ENCODE results near the gene GLRX3.

DNA sequence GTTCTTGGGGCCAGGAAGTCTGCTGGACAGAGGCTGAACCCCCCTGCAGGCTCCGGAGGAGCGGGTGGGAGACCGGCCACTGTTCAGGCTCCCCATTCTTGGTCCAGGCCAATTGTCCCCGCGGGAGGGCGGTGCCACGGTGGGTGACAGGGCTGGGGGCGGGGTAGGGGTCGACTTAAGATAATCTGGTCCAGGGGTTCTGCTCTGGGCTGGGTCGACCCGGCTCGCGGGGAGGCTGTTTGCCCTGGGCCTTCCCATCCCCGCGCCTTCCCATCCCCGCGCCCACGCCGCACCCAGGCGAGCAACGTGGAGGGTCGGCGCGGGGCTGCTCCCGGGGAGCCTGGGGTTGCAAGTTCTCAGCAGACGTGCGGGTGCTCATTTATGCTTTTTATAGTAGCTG, 7.3 kb upstream of the GLRX3 start:
- TF ChIP-seq CTCF (IDR thresholded peaks at IDR 0.05), result no peak
- no peak for TF ChIP-seq NRF1 (IDR thresholded peaks at IDR 0.05; ENCODE audit: low read depth, low read length)
- TF ChIP-seq RFX5 (IDR thresholded peaks at IDR 0.05; ENCODE audit: low read length), result no peak
- TF ChIP-seq FOXJ3 (CRISPR knock-in tag; IDR thresholded peaks at IDR 0.05), result no peak
- TF ChIP-seq TAF1 (IDR thresholded peaks at IDR 0.05; ENCODE audit: borderline replicate concordance, low read depth, low read length), result no peak
- TF ChIP-seq SIN3A (IDR thresholded peaks at IDR 0.05; ENCODE audit: borderline replicate concordance, low read depth, low read length), result no peak
- no peak for TF ChIP-seq TEAD4 (IDR thresholded peaks at IDR 0.05; ENCODE audit: borderline replicate concordance, insufficient read depth)
- no peak for TF ChIP-seq POLR2AphosphoS5 (IDR thresholded peaks at IDR 0.05; ENCODE audit: low read depth, low read length)
- no peak for TF ChIP-seq SMC3 (IDR thresholded peaks at IDR 0.05; ENCODE audit: low read depth, low read length)
- no peak for TF ChIP-seq MEF2A (IDR thresholded peaks at IDR 0.05; ENCODE audit: borderline replicate concordance, low read depth)
- TF ChIP-seq EZH2phosphoT487 (IDR thresholded peaks at IDR 0.05; ENCODE audit: borderline replicate concordance, low read depth), result no peak
- TF ChIP-seq, protein P1, sequence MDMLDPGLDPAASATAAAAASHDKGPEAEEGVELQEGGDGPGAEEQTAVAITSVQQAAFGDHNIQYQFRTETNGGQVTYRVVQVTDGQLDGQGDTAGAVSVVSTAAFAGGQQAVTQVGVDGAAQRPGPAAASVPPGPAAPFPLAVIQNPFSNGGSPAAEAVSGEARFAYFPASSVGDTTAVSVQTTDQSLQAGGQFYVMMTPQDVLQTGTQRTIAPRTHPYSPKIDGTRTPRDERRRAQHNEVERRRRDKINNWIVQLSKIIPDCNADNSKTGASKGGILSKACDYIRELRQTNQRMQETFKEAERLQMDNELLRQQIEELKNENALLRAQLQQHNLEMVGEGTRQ (IDR thresholded peaks at IDR 0.05; ENCODE audit: borderline replicate concordance, low read depth, low read length), result no peak
- TF ChIP-seq, protein P2, sequence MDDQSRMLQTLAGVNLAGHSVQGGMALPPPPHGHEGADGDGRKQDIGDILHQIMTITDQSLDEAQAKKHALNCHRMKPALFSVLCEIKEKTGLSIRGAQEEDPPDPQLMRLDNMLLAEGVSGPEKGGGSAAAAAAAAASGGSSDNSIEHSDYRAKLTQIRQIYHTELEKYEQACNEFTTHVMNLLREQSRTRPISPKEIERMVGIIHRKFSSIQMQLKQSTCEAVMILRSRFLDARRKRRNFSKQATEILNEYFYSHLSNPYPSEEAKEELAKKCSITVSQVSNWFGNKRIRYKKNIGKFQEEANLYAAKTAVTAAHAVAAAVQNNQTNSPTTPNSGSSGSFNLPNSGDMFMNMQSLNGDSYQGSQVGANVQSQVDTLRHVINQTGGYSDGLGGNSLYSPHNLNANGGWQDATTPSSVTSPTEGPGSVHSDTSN (IDR thresholded peaks at IDR 0.05), result no peak
- no peak for TF ChIP-seq FOXM1 (IDR thresholded peaks at IDR 0.05; ENCODE audit: low read depth)
